ENCODE results near the gene TSPY2.
"Not testable (repeated sequence)": the region's sequence is repeated elsewhere in the genome, so short reads cannot be mapped to it uniquely, and the experiment has no call there.

TSPY2 gene, protein sequence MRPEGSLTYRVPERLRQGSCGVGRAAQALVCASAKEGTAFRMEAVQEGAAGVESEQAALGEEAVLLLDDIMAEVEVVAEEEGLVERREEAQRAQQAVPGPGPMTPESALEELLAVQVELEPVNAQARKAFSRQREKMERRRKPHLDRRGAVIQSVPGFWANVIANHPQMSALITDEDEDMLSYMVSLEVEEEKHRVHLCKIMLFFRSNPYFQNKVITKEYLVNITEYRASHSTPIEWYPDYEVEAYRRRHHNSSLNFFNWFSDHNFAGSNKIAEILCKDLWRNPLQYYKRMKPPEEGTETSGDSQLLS

DNA sequence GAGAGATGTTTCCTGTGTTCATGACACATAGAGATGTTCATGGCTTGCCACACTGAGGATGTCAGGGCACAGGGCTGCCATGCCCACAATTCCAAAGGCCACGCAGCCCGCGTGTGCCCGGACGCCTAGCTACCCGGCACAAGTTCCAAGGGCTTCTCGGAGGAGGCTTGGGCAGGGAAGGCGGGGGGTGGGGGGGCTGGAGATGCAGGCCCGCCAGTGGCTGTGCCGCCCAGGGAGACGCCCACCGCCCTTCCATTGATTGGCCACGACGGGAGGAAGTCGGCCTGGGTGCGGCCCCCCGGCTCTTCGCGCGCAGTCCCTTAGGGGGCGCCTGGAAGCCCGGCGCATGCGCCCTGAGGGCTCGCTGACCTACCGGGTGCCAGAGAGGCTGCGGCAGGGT, at the start of gene TSPY2:
TSPY2 (plus strand) TSS at position 301 of the 400 bp plus-strand sequence; CDS start at position 347, 46 bp downstream.
- DNase-seq: not testable (repeated sequence)

DNA sequence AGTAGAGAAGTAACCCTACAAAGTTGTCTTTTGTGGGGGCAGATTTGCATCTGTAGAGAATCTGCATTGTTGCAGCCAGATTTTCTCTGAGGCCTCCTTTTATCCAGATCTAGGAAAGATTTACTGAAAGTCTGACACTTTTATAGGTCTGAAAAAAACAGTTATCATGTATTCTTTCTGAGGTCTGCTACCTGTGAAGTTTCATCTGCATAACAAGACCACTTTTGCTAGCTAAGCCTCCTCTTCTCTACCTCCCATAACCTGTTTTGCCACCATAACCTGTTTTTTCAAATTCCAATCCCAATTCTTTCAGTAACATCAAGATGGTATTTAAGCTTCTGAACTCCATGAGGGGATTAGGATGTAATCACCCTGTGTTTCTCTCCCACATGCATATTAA, 36.5 kb upstream of the TSPY2 start:
- DNase-seq: not testable (repeated sequence)

GRCh38 chrY:6217045-6217444, 29.0 kb upstream of the TSPY2 start:
- not testable (repeated sequence) for DNase-seq

DNA sequence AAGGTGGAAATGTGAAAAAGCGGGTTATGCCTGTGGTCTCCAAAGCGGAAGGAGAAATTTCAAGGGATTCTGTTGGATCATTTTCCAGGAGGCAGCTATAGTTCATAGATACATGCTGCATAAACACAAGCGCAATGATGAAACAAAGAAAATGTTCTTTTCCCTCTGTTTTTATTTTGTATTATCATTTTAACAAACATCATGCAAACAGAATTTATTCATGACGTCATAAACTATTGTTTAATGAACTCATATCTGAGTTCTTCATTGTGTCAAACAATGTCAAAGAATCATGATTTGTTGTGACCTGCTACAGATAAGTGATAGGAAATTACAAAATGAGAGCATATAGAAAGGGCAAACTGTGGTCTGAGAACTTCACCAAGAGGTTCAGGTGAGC, 23.8 kb downstream of the TSPY2 start:
- not testable (repeated sequence) for DNase-seq
